ENCODE measurements around the gene RREB1. TPM values are rescaled to one million over a fixed set of nuclear protein-coding genes. Genes with fewer than 3 reads are reported as not detected.

The RREB1 gene
- total RNA-seq, 1 donor from 2014 or later, result 43.3 TPM

DNA sequence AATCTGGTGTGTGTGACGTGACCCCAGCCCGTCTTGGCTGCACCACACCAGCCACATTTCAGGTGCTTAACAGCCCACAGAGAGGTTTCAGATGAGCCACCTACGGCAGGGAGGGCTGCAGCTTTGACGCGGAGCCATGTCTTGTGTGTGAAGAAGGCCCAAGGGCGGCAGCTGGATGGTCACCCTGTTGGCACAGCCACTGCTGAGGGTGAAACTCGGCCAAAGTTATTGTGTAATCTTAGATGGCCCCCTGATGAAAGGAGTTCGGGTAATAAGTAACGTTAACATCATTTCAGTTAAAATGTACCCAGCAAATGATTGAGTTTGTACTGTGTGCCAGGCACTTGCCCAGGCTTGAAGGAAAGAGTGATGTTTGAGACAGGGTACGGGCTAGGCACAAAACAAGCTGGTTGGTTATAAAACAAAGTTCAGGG is 108.1 kb downstream of the RREB1 start:
- DNase-seq (ENCODE audit: low spot score) (peak; percentile 83), ATAC-seq (peak; percentile 55)

DNA sequence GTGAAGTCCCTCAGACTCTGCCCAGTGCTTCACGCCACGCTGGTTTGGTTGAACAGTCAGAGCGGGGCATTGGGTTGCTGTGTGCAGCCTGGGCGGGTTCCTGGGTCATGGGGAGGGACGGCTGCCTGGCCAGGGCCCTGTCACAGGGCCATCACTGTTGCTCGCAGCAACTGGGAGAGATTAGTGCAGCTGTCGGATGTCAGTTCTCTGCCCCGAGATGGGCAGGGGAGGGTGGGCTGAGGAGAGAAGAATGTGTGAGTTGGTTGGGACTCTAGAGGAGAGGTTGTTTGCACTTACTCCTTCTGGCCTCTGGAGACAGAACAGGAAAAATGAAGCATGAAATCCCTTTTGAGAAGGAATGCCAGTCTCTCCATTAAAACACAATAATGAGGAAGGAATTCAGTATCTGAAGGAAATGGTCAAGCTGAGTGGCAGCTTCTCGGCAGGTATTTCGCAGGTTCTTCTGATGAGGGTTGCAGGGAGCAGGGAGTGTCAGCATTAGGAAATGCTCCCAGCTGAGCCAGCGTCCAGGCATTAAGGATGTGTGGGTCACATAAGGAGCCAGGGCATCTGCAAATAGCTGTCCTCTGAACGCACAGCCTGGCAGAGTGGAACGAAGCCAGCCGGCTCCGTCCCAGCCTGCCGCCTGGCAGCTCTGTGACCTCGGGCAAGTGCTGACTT is 109.3 kb downstream of the RREB1 start:
- peak; percentile 66 for ATAC-seq
- peak; percentile 83 for DNase-seq (ENCODE audit: low spot score)

DNA sequence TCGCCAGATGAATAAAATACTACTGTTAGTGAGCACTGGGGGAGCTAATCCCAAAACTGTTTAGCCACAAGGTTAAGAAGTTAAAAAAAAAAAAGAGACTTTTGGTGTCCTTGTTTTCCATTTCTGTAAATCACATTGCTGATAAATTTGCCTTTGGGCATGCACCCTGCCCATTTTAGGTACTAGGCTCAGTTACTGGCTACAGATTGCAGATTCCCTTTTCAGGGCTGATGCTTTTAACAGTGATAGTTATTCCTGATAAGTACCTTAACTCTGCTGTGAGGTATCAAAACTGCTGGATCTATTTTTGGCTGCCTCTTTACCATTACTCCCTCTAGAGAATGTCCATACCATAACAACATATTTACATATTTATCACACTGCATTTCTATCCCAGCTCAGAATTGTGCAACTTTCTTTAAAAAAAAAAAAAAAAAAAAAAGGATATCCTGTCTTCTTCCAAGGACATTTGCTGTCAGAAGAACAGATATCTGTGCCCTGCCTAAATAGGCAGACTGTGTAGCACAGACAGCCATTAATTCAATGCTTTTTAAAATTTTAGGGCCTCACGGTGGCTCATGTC is 110.7 kb downstream of the RREB1 start:
- DNase-seq (ENCODE audit: low spot score), result no peak
- ATAC-seq, result no peak

- ATAC-seq (peak; percentile 61), DNase-seq (ENCODE audit: low spot score) (peak; percentile 96)
Measured at GRCh38 chr6:7219310-7219709, 111.5 kb downstream of the RREB1 start.

DNA sequence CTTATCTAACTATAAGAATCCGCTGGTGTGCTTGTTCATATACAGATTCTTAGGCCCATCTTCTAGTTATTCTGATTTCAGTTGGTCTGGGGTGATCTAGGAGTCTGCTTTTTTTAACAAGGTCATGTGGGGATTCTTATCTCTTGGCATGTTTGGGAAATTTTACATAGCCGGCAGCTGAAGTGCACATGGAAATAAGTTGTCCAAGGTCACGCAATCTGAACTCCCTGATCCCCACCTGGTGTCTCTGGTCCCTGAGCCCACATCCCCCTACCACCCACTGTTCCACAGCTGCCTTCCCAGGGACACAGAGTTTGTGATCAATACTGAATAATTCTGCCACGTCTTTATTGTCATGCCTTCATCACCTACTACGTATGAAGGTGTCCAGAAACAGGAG is 114.4 kb downstream of the RREB1 start:
- DNase-seq (ENCODE audit: low spot score), result no peak
- ATAC-seq, result no peak

DNA sequence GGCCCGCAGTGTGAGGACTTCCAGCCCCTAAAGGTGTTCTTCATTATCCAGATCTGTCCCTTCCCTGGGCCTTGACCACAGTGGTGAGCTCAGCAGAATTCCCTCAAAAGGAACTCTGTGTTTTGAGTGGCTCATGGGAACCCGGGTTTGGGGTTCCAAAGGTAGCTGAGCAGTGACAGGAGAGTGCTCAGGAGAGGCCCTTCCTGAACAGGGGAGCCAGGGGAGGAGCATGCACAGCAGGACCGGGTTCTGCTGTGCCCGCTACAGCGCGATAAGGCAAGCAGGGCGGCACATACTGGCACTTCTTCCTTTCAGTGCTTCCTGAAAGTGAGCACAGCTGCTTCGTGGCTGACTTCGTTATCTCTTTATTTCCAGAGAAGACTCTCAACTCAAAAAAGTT is 117.0 kb downstream of the RREB1 start:
- no peak for DNase-seq (ENCODE audit: low spot score)
- ATAC-seq, result no peak

- DNase-seq (ENCODE audit: low spot score) (no peak), ATAC-seq (peak; percentile 13)
Measured at GRCh38 chr6:7228662-7229375, 121.1 kb downstream of the RREB1 start.

- DNase-seq (ENCODE audit: low spot score) (no peak), ATAC-seq (peak; percentile 18)
Measured at GRCh38 chr6:7229376-7230326, 121.9 kb downstream of the RREB1 start.

GRCh38 chr6:7230327-7230691 is 122.5 kb downstream of the RREB1 start:
- ATAC-seq (no peak), DNase-seq (ENCODE audit: low spot score) (no peak)

GRCh38 chr6:7230956-7231713 is 123.4 kb downstream of the RREB1 start:
- no peak for ATAC-seq

GRCh38 chr6:7232351-7232750 is 124.6 kb downstream of the RREB1 start:
- ATAC-seq, result no peak
- no peak for DNase-seq (ENCODE audit: low spot score)

More at GRCh38 chr6:7230956-7231713, 123.4 kb downstream of the RREB1 start:
- no peak for DNase-seq (ENCODE audit: low spot score)

GRCh38 chr6:7234547-7234946 is 126.8 kb downstream of the RREB1 start:
- DNase-seq (ENCODE audit: low spot score) (no peak), ATAC-seq (no peak)

GRCh38 chr6:7235712-7236305 is 128.0 kb downstream of the RREB1 start:
- peak; percentile 21 for ATAC-seq
- no peak for DNase-seq (ENCODE audit: low spot score)

DNA sequence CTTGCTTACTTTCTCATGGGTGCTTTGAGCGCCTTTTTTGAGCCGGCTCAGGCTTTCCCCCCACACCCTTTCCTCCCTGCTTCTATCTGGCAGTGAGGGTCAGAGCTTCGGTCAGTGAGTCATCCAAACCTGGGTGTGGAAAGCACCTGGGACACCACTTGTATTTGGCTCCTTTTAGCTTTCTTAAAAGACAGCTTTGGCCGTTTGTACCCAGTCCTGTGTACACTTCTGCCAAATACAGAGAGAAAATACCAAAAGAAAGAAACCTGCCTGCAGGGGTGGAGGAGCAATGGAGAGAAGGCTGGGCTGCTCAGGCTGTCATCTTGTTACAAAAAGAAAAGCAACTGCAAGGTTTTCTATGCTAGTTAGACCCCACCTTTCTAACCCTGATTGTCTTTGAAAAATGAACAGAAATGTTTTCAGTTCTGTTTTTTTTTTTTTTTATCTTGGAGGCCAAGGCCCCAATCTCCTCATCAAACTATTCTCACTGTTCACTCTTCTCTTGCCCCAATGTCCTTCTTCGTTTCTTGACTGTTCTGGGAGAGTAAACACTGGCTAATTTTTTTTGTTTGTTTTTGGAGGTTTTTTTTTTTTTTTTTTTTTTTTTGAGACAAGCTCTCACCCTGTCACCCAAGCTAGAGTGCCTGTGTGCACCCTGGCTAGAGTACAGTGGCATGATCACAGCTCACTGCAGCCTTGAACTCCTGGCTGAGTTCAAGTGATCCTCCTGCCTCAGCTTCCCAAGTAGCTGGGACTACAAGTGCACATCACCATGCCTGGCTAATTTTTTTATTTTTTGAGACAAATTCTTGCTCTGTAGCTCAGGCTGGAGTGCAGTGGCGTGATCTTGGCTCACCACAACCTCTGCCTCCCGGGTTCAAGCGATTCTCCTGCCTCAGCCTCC is 128.8 kb downstream of the RREB1 start:
- ATAC-seq (peak; percentile 8), DNase-seq (ENCODE audit: low spot score) (no peak)

- ATAC-seq (no peak), DNase-seq (ENCODE audit: low spot score) (no peak)
Measured at GRCh38 chr6:7237653-7238188, 130.0 kb downstream of the RREB1 start.

GRCh38 chr6:7238526-7238899 is 130.8 kb downstream of the RREB1 start:
- DNase-seq (ENCODE audit: low spot score), result no peak
- ATAC-seq, result no peak

- peak; percentile 72 for ATAC-seq
- peak; percentile 96 for DNase-seq (ENCODE audit: low spot score)
Measured at GRCh38 chr6:7238900-7239589, 131.3 kb downstream of the RREB1 start.

DNA sequence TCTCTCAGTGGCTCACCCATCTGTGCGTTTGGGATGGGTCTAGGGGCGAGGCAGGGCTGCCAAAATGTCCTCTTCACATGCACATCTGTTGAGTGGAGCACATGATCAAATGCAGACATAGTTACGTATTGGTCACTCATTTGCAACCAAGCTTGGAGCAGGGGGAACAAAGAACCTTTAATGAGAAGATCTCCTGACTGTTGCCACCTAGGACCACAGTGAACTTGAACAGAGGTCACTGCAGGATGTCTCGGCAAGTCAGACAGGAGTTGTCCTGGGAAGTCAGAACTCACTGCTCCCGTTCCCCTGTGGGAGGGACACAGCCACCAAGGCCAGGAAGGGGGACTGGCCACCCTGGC is 131.8 kb downstream of the RREB1 start:
- ATAC-seq (no peak), DNase-seq (ENCODE audit: low spot score) (no peak)

All from left lobe of liver (tissue), 2 donors.